ENCODE results near the gene TNFAIP2.
A peak's percentile ranks its signal among the peaks of the same experiment; 100 is the strongest.
"Not testable (repeated sequence)": the region's sequence is repeated elsewhere in the genome, so short reads cannot be mapped to it uniquely, and the experiment has no call there.

TNFAIP2 gene

GRCh38 chr14:103135333-103136260 lies 12.3 kb downstream of the TNFAIP2 start:
- DNase-seq (ENCODE audit: low read depth, low spot score), result no peak

- peak; percentile 71 for DNase-seq (ENCODE audit: low read depth, low spot score)
Observed at GRCh38 chr14:103136388-103137271, 13.4 kb downstream of the TNFAIP2 start.

- no peak for DNase-seq (ENCODE audit: low read depth, low spot score)
Observed at GRCh38 chr14:103137689-103138300, 14.5 kb downstream of the TNFAIP2 start.

- DNase-seq (ENCODE audit: low read depth, low spot score), result no peak
Observed at GRCh38 chr14:103138301-103139131, 15.3 kb downstream of the TNFAIP2 start.

- no peak for DNase-seq (ENCODE audit: low read depth, low spot score)
Observed at GRCh38 chr14:103139132-103140025, 16.1 kb downstream of the TNFAIP2 start.

GRCh38 chr14:103140316-103141109 lies 17.3 kb downstream of the TNFAIP2 start:
- DNase-seq (ENCODE audit: low read depth, low spot score), result no peak

- peak; percentile 38 for DNase-seq (ENCODE audit: low read depth, low spot score)
Observed at GRCh38 chr14:103141117-103141796, 18.0 kb downstream of the TNFAIP2 start.

GRCh38 chr14:103142026-103142425 lies 18.8 kb downstream of the TNFAIP2 start:
- DNase-seq (ENCODE audit: low read depth, low spot score), result no peak

- DNase-seq (ENCODE audit: low read depth, low spot score), result no peak
Observed at GRCh38 chr14:103142721-103143302, 19.6 kb downstream of the TNFAIP2 start.

GRCh38 chr14:103143506-103143905 lies 20.2 kb downstream of the TNFAIP2 start:
- no peak for DNase-seq (ENCODE audit: low read depth, low spot score)

- peak; percentile 63 for DNase-seq (ENCODE audit: low read depth, low spot score)
Observed at GRCh38 chr14:103144085-103144484, 20.8 kb downstream of the TNFAIP2 start.

GRCh38 chr14:103146141-103146709 lies 23.0 kb downstream of the TNFAIP2 start:
- DNase-seq (ENCODE audit: low read depth, low spot score), result no peak

- no peak for DNase-seq (ENCODE audit: low read depth, low spot score)
Observed at GRCh38 chr14:103149351-103150237, 26.3 kb downstream of the TNFAIP2 start.

GRCh38 chr14:103151270-103151945 lies 28.1 kb downstream of the TNFAIP2 start:
- no peak for DNase-seq (ENCODE audit: low read depth, low spot score)

GRCh38 chr14:103155010-103155409 lies 31.7 kb downstream of the TNFAIP2 start:
- peak; percentile 25 for DNase-seq (ENCODE audit: low read depth, low spot score)

- DNase-seq (ENCODE audit: low read depth, low spot score), result not testable (repeated sequence)
Observed at GRCh38 chr14:103155416-103155815, 32.2 kb downstream of the TNFAIP2 start.
